ENCODE measurements around the gene NCAPH2.
"Not testable (repeated sequence)": the region's sequence is repeated elsewhere in the genome, so short reads cannot be mapped to it uniquely, and the experiment has no call there.

NCAPH2 gene

DNA sequence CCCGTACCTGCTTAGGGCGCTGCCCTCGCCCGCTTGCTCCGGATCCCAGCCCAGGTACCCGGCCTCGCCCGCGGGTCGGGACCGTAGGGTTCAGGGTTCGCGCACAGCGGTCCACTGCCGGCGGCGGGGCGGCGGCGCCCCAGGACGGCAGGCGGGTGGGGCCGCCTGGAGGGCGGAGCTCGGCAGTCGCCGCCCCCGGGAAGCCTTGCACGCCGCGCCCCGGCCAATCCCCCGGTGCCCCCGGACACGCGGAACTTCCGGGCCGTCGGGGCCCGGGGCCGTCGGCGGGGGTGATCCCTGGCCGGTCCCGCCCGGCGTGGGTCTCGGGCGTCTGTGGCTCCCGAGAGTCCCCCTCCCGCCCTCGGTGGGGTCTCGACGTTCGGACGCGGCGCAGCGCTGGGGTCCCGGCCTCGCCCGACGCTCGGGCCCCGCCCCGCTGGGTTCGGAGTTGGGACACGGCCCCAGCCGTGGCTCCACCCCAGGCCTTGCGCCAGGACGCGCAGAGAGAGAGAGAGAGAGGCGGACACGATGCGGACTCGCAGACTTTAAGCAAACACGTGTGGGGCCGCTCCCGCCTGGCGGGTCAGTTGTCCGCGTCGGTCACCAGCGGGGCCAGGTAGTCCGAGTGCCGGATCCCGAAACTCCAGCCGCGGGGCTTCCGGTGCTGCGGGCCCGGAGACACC, 22.0 kb downstream of the NCAPH2 start, which contains the start of gene TYMP:
Gene TYMP, minus strand, starts transcription at position 116 of the 683 bp plus-strand sequence. CDS start 303 bp downstream, outside the sequence.
- TF ChIP-seq, protein P1, sequence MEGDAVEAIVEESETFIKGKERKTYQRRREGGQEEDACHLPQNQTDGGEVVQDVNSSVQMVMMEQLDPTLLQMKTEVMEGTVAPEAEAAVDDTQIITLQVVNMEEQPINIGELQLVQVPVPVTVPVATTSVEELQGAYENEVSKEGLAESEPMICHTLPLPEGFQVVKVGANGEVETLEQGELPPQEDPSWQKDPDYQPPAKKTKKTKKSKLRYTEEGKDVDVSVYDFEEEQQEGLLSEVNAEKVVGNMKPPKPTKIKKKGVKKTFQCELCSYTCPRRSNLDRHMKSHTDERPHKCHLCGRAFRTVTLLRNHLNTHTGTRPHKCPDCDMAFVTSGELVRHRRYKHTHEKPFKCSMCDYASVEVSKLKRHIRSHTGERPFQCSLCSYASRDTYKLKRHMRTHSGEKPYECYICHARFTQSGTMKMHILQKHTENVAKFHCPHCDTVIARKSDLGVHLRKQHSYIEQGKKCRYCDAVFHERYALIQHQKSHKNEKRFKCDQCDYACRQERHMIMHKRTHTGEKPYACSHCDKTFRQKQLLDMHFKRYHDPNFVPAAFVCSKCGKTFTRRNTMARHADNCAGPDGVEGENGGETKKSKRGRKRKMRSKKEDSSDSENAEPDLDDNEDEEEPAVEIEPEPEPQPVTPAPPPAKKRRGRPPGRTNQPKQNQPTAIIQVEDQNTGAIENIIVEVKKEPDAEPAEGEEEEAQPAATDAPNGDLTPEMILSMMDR (IDR thresholded peaks at IDR 0.05; ENCODE audit: borderline replicate concordance, control extremely low read depth, extremely low read depth, insufficient read depth, missing control alignments), result no peak
- DNase-seq (ENCODE audit: low spot score), result peak; percentile 88
- in situ Hi-C loops (cut with MboI; ENCODE audit: low sequenced_read_pairs, unreplicated experiment), result no loop called here

GRCh38 chr22:50530580-50530876, 22.5 kb downstream of the NCAPH2 start:
- in situ Hi-C loops (cut with MboI; ENCODE audit: low sequenced_read_pairs, unreplicated experiment), result no loop called here
- no peak for DNase-seq (ENCODE audit: low spot score)
- TF ChIP-seq, protein P1 (IDR thresholded peaks at IDR 0.05; ENCODE audit: borderline replicate concordance, control extremely low read depth, extremely low read depth, insufficient read depth, missing control alignments), result no peak

- peak; percentile 80 for DNase-seq (ENCODE audit: low spot score)
- in situ Hi-C loops (cut with MboI; ENCODE audit: low sequenced_read_pairs, unreplicated experiment), result no loop called here
- TF ChIP-seq, protein P1 (IDR thresholded peaks at IDR 0.05; ENCODE audit: borderline replicate concordance, control extremely low read depth, extremely low read depth, insufficient read depth, missing control alignments), result no peak
These were observed 23.0 kb downstream of the NCAPH2 start for GRCh38 chr22:50530877-50531545.

DNA sequence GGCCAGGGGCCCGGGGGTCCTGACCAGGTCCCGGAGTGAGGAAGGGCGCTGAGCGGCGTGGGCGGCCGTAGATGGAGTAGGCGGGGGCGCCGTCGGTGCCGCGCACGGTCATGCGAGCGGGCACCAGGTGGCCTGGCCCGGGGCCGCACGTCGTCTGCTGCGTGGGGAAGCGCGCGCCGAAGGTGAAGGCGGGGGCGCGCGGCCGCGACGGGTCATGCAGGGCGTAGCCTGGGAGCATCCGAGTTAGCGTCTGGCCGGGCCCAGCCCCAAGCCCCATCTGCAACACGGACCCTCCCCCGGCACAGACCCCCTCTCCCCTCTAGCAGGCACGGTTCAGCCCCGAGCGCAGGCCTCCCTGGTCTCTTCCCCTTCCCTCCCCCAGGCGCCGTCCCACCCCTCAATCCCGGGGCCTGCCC, 23.5 kb downstream of the NCAPH2 start:
- peak; percentile 77 for DNase-seq (ENCODE audit: low spot score)
- TF ChIP-seq, protein P1 (IDR thresholded peaks at IDR 0.05; ENCODE audit: borderline replicate concordance, control extremely low read depth, extremely low read depth, insufficient read depth, missing control alignments), result no peak
- in situ Hi-C loops (cut with MboI; ENCODE audit: low sequenced_read_pairs, unreplicated experiment), result no loop called here

DNA sequence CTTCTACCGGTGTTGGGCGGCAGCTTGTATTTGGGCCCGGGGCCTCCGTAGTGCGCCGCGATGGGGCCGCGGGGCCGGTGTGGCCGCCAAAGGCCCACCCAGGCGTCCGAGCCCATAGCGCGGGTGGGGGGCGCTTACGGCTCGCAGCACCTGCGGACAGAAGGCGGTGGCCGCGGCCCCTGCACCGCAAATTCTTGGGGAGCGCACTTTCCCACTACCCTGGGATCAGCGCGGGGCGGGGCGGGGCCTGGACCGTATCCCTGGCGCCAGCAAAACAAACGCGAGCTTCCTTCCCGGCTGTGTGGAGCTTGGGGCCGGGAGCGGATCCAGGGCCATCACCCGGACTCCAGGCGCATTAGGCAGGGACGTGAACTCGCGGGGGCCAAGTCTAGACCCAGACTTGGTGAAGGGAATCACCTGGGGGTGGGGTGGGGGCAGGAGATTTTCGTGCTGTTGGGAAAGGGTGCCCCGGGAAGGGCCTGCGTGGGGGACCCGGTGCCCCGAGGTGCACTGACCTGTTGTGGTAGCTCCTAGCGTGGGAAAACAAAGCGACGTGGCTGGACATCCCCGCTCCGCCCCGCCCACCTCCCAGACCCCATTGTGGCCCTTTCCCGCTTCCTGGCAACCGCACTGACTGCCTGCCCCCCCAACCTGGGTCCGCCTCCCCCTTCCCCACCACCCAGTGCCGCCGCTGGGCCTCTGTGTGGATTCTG, 24.1 kb downstream of the NCAPH2 start:
- TF ChIP-seq, protein P1 (IDR thresholded peaks at IDR 0.05; ENCODE audit: borderline replicate concordance, control extremely low read depth, extremely low read depth, insufficient read depth, missing control alignments), result no peak
- in situ Hi-C loops (cut with MboI; ENCODE audit: low sequenced_read_pairs, unreplicated experiment), result no loop called here
- DNase-seq (ENCODE audit: low spot score), result no peak

GRCh38 chr22:50532824-50533796, 25.1 kb downstream of the NCAPH2 start:
- in situ Hi-C loops (cut with MboI; ENCODE audit: low sequenced_read_pairs, unreplicated experiment), result no loop called here
- no peak for DNase-seq (ENCODE audit: low spot score)

GRCh38 chr22:50533856-50534711, 26.1 kb downstream of the NCAPH2 start:
- peak; percentile 21 for DNase-seq (ENCODE audit: low spot score)
- in situ Hi-C loops (cut with MboI; ENCODE audit: low sequenced_read_pairs, unreplicated experiment), result not testable (repeated sequence)

More at GRCh38 chr22:50532824-50533796, 25.1 kb downstream of the NCAPH2 start:
- TF ChIP-seq, protein P1 (IDR thresholded peaks at IDR 0.05; ENCODE audit: borderline replicate concordance, control extremely low read depth, extremely low read depth, insufficient read depth, missing control alignments), result no peak
